ENCODE results near the gene DCBLD2.
"Not testable (repeated sequence)": the region's sequence is repeated elsewhere in the genome, so short reads cannot be mapped to it uniquely, and the experiment has no call there.

DCBLD2 gene

GRCh38 chr3:98890965-98891910, 10.3 kb downstream of the DCBLD2 start:
- no peak for DNase-seq (ENCODE audit: low read depth in 2 of 2)

- DNase-seq (ENCODE audit: low read depth in 2 of 2), result no peak
Measured at GRCh38 chr3:98890181-98890835, 11.2 kb downstream of the DCBLD2 start.

- no peak for DNase-seq (ENCODE audit: low read depth in 2 of 2)
Measured at GRCh38 chr3:98887684-98888083, 13.8 kb downstream of the DCBLD2 start.

- DNase-seq (ENCODE audit: low read depth in 2 of 2), result no peak
Measured at GRCh38 chr3:98886525-98886924, 15.0 kb downstream of the DCBLD2 start.

GRCh38 chr3:98885851-98886250, 15.6 kb downstream of the DCBLD2 start:
- no peak for DNase-seq (ENCODE audit: low read depth in 2 of 2)

- no peak for DNase-seq (ENCODE audit: low read depth in 2 of 2)
Measured at GRCh38 chr3:98884675-98885371, 16.7 kb downstream of the DCBLD2 start.

- not testable (repeated sequence) for DNase-seq (ENCODE audit: low read depth in 2 of 2)
Measured at GRCh38 chr3:98882614-98883333, 18.7 kb downstream of the DCBLD2 start.

GRCh38 chr3:98877132-98877531, 24.4 kb downstream of the DCBLD2 start:
- no peak for DNase-seq (ENCODE audit: low read depth in 2 of 2)

- no peak for DNase-seq (ENCODE audit: low read depth in 2 of 2)
Measured at GRCh38 chr3:98875535-98875934, 26.0 kb downstream of the DCBLD2 start.

- no peak for DNase-seq (ENCODE audit: low read depth in 2 of 2)
Measured at GRCh38 chr3:98874602-98875249, 26.8 kb downstream of the DCBLD2 start.

GRCh38 chr3:98869391-98869790, 32.1 kb downstream of the DCBLD2 start:
- DNase-seq (ENCODE audit: low read depth in 2 of 2), result no peak

GRCh38 chr3:98857971-98858370, 43.5 kb downstream of the DCBLD2 start:
- DNase-seq (ENCODE audit: low read depth in 2 of 2), result not testable (repeated sequence)

GRCh38 chr3:98857258-98857657, 44.2 kb downstream of the DCBLD2 start:
- DNase-seq (ENCODE audit: low read depth in 2 of 2), result not testable (repeated sequence)

- DNase-seq (ENCODE audit: low read depth in 2 of 2), result no peak
Measured at GRCh38 chr3:98856724-98857123, 44.8 kb downstream of the DCBLD2 start.

- DNase-seq (ENCODE audit: low read depth in 2 of 2), result no peak
Measured at GRCh38 chr3:98855806-98856400, 45.6 kb downstream of the DCBLD2 start.

GRCh38 chr3:98848108-98848507, 53.4 kb downstream of the DCBLD2 start:
- DNase-seq (ENCODE audit: low read depth in 2 of 2), result no peak

GRCh38 chr3:98846101-98846500, 55.4 kb downstream of the DCBLD2 start:
- no peak for DNase-seq (ENCODE audit: low read depth in 2 of 2)

GRCh38 chr3:98843266-98843959, 58.1 kb downstream of the DCBLD2 start:
- DNase-seq (ENCODE audit: low read depth in 2 of 2), result no peak

- no peak for DNase-seq (ENCODE audit: low read depth in 2 of 2)
Measured at GRCh38 chr3:98839846-98840245, 61.6 kb downstream of the DCBLD2 start.

- DNase-seq (ENCODE audit: low read depth in 2 of 2), result not testable (repeated sequence)
Measured at GRCh38 chr3:98831060-98831459, 70.4 kb downstream of the DCBLD2 start.

Measured in activated CD8-positive, alpha-beta memory T cell treated with anti-CD3 and anti-CD28 coated beads for 4 hours (primary cell).